WTC11 (cell line): Measurements from ENCODE around the gene KXD1. TPM values are rescaled to one million over a fixed set of nuclear protein-coding genes. Genes with fewer than 3 reads are reported as not detected.

Experiments used
- ATAC-seq: fragments of 200-7000 bp; cut with Tn5 transposase; 2 replicates; pipeline ENCODE4 v1.10.0; 2021; ENCODE audit warnings: mild to moderate bottlenecking, moderate library complexity
- CTCF ChIA-PET: fragments of 300-600 bp; sonication (Branson Sonifier 250); formaldehyde crosslinking; loops from one replicate; lab custom pipeline; 2021; ENCODE audit warnings: antibody characterized with exemption; lab: Charles Lee
- POLR2A ChIA-PET: fragments of 350-600 bp; sonication (Branson Sonifier 250); formaldehyde crosslinking; loops from one replicate; lab custom pipeline; 2021; ENCODE audit warnings: antibody characterized with exemption; lab: Charles Lee
- DNase-seq: peaks from one replicate; pipeline ENCODE4 v3.0.0; 2021; ENCODE audit warnings: low spot score
- H3K27ac Mint-ChIP-seq: 2 replicates; pipeline ENCODE4 v1.8.0; 2021; ENCODE audit warnings: mixed read lengths
- H3K27me3 Mint-ChIP-seq: 2 replicates; pipeline ENCODE4 v1.8.0; 2021; ENCODE audit warnings: low read depth, mild to moderate bottlenecking, moderate library complexity, mixed read lengths
- H3K36me3 Mint-ChIP-seq: 2 replicates; pipeline ENCODE4 v1.8.0; 2021; ENCODE audit warnings: mixed read lengths
- H3K4me1 Mint-ChIP-seq: 2 replicates; pipeline ENCODE4 v1.8.0; 2022; ENCODE audit warnings: mixed read lengths
- H3K4me3 Mint-ChIP-seq: 2 replicates; pipeline ENCODE4 v1.8.0; 2021; ENCODE audit warnings: mild to moderate bottlenecking, moderate library complexity, mixed read lengths
- H3K9me3 Mint-ChIP-seq: 2 replicates; pipeline ENCODE4 v1.8.0; 2021; ENCODE audit warnings: mixed read lengths
- ATF1 ChIP-seq: sonication (generic); formaldehyde crosslinking; IDR thresholded peaks from 2 replicates; pipeline ENCODE4 v1.8.1; 2023; ENCODE audit warnings: mild to moderate bottlenecking, moderate library complexity, missing genetic modification reagents
- CTCF ChIP-seq: fragments of 200-600 bp; IDR thresholded peaks from 2 replicates; pipeline ENCODE4 v1.8.0; 2022; ENCODE audit warnings: antibody characterized with exemption
- ETV6 ChIP-seq: sonication (generic); formaldehyde crosslinking; IDR thresholded peaks from 2 replicates; pipeline ENCODE4 v1.8.1; 2022; ENCODE audit warnings: mild to moderate bottlenecking, missing genetic modification reagents
- GABPB1 ChIP-seq: sonication (generic); formaldehyde crosslinking; IDR thresholded peaks from 2 replicates; pipeline ENCODE4 v1.8.1; 2023; ENCODE audit warnings: mild to moderate bottlenecking, missing genetic modification reagents
- HMGXB4 ChIP-seq: sonication (generic); formaldehyde crosslinking; IDR thresholded peaks from 2 replicates; pipeline ENCODE4 v1.8.1; 2023; ENCODE audit warnings: mild to moderate bottlenecking, moderate library complexity, missing genetic modification reagents
- IRF2 ChIP-seq: sonication (generic); formaldehyde crosslinking; IDR thresholded peaks from 2 replicates; pipeline ENCODE4 v1.8.0; 2022; ENCODE audit warnings: low read depth, missing genetic modification reagents, borderline replicate concordance
- MXD4 ChIP-seq: fragments of 250-450 bp; sonication (Bioruptor Pico); IDR thresholded peaks from 2 replicates; pipeline ENCODE4 v1.8.0; 2021; ENCODE audit warnings: mild to moderate bottlenecking, moderate library complexity, borderline replicate concordance
- NR2C2 ChIP-seq: sonication (generic); formaldehyde crosslinking; IDR thresholded peaks from 2 replicates; pipeline ENCODE4 v1.8.0; 2022; ENCODE audit warnings: mild to moderate bottlenecking, missing genetic modification reagents
- SP1 ChIP-seq: sonication (generic); formaldehyde crosslinking; conservative IDR thresholded peaks from 2 replicates; pipeline ENCODE4 v1.8.1; 2022; ENCODE audit warnings: missing genetic modification reagents
- TCF7 ChIP-seq: sonication (generic); formaldehyde crosslinking; IDR thresholded peaks from 2 replicates; pipeline ENCODE4 v1.8.0; 2022; ENCODE audit warnings: mild to moderate bottlenecking, low read depth, missing genetic modification reagents, moderate library complexity
- TP53 ChIP-seq: sonication (generic); formaldehyde crosslinking; IDR thresholded peaks from 2 replicates; pipeline ENCODE4 v1.8.1; 2023; ENCODE audit warnings: mild to moderate bottlenecking, missing genetic modification reagents
- ZBTB21 ChIP-seq: sonication (generic); formaldehyde crosslinking; IDR thresholded peaks from 2 replicates; pipeline ENCODE4 v1.8.1; 2023; ENCODE audit warnings: mild to moderate bottlenecking, missing genetic modification reagents, borderline replicate concordance
- ZNF423 ChIP-seq: fragments of 250-450 bp; sonication (Bioruptor Pico); IDR thresholded peaks from 2 replicates; pipeline ENCODE4 v2.1.2; 2022; ENCODE audit warnings: mild to moderate bottlenecking, moderate library complexity
- total RNA-seq: library from RNA; stranded (reverse); gene quantifications from 3 replicates; pipeline ENCODE4 v1.2.3, GENCODE V29; 2021
- TF ChIP-seq, protein P1 (sequence below): fragments of 250-450 bp; sonication (Bioruptor Pico); IDR thresholded peaks from 2 replicates; pipeline ENCODE4 v2.1.2; 2022; ENCODE audit warnings: mild to moderate bottlenecking, moderate library complexity
- TF ChIP-seq, protein P2 (sequence below): sonication (generic); formaldehyde crosslinking; IDR thresholded peaks from 2 replicates; pipeline ENCODE4 v1.8.1; 2023; ENCODE audit warnings: mild to moderate bottlenecking, missing genetic modification reagents, moderate library complexity
- TF ChIP-seq, protein P3 (sequence below): sonication (generic); formaldehyde crosslinking; IDR thresholded peaks from 2 replicates; pipeline ENCODE4 v1.8.1; 2022; ENCODE audit warnings: low read depth, missing genetic modification reagents, borderline replicate concordance
- TF ChIP-seq, protein P4 (sequence below): sonication (generic); formaldehyde crosslinking; IDR thresholded peaks from 2 replicates; pipeline ENCODE4 v1.8.1; 2023; ENCODE audit warnings: mild to moderate bottlenecking, missing genetic modification reagents, borderline replicate concordance

KXD1 gene
- total RNA-seq, 1 experiment from 2014 or later, result 136 TPM

DNA sequence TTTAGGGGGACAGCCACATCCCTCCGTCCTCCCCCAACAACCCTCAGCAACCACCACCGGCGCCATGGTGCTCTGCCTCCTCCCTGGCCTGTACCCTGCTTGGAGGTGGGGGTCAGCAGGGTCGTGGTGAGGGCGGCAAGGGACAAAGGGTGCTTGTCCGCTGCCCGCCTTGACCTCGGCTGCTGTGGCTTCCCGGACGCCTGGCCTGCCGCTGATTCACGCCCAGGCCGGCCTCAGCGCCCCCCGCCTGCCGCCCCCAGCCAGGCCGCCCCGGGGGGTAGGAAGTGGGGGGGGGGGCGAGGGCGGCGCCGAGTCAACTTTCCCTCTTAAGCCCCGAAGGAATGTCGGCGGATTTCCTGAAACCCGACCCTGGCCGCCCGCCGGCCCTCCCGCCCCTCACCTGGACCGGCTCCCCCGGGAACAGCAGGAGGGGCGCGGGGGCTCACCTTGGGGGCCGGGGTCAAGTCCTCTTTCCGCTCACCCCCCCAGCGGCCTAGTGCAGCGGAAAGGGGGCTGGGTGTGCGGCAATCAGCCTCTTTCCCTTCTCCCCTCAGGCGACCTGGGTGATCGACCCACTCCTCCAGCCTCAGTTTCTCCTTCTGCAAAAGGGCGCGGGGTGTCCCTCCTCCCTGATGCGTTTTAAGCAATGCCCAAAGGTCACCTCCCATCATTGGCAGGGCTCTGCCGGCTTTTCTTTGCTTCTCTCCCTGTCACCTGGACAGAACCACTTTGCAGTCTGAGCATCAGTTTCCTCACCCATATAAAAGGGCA is 53.1 kb downstream of the KXD1 start (continued):
- TF ChIP-seq, protein P1, sequence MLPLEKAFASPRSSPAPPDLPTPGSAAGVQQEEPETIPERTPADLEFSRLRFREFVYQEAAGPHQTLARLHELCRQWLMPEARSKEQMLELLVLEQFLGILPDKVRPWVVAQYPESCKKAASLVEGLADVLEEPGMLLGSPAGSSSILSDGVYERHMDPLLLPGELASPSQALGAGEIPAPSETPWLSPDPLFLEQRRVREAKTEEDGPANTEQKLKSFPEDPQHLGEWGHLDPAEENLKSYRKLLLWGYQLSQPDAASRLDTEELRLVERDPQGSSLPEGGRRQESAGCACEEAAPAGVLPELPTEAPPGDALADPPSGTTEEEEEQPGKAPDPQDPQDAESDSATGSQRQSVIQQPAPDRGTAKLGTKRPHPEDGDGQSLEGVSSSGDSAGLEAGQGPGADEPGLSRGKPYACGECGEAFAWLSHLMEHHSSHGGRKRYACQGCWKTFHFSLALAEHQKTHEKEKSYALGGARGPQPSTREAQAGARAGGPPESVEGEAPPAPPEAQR (CRISPR knock-in tag), result no peak
- peak; percentile 46; the same call in 1 of the 2 replicates for TF ChIP-seq TP53 (CRISPR knock-in tag)

DNA sequence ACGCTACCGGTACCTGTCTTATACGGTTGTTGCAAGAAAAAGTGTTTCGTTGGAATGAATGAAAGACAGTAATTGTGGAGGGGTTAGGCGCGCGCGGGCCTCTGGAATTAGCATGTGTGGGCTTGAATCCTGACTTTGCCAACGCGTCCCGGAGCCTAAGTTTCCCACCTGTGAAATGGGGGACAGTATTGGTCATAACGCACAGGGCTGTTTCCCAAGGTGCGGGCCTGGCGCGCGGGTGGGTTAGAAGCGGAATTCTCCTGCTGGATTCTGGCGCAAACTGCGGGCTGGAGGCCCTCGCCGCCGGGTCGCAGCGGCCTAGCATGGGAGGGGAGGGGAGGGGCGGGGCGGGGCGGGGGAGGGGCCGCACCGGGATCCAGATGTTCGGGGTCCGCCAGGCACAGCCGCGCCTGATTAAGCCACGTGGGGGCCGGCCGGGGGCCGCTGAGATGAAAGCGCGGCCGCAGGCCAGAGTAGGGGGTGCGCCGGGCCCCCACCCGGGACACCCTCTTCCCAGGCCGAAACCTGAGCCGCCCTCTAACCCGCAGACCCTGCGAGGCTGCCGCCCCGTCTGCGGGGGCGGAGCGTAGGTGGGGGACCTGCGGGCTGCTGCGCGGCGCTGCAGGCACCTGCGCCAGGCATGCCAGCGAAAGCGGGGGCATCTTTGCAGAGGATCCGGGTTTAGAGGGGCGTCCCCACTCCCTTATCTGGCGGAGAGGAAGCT is 53.8 kb downstream of the KXD1 start:
- ChIA-PET CTCF (interaction anchor here (1.0 to 3.4 kb wide), 4 partner anchors 22 to 236 kb away, joined by 4 to 12 read pairs (median 7); no protein-coding TSS in a partner anchor), POLR2A (no interaction called here)
- TF ChIP-seq HMGXB4 (CRISPR knock-in tag) (peak; percentile 7; the same call in 1 of the 2 replicates), MXD4 (CRISPR knock-in tag) (no peak), ZBTB21 (CRISPR knock-in tag) (0 out of 2 replicates have a peak, but pooled peaks have one; percentile 19), CTCF (no peak), ATF1 (CRISPR knock-in tag) (no peak), GABPB1 (no peak), ZNF423 (no peak)
- TF ChIP-seq, protein P2, sequence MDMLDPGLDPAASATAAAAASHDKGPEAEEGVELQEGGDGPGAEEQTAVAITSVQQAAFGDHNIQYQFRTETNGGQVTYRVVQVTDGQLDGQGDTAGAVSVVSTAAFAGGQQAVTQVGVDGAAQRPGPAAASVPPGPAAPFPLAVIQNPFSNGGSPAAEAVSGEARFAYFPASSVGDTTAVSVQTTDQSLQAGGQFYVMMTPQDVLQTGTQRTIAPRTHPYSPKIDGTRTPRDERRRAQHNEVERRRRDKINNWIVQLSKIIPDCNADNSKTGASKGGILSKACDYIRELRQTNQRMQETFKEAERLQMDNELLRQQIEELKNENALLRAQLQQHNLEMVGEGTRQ (CRISPR knock-in tag), result peak; percentile 40
- TF ChIP-seq, protein P3, sequence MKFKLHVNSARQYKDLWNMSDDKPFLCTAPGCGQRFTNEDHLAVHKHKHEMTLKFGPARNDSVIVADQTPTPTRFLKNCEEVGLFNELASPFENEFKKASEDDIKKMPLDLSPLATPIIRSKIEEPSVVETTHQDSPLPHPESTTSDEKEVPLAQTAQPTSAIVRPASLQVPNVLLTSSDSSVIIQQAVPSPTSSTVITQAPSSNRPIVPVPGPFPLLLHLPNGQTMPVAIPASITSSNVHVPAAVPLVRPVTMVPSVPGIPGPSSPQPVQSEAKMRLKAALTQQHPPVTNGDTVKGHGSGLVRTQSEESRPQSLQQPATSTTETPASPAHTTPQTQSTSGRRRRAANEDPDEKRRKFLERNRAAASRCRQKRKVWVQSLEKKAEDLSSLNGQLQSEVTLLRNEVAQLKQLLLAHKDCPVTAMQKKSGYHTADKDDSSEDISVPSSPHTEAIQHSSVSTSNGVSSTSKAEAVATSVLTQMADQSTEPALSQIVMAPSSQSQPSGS (CRISPR knock-in tag), result no peak
- H3K27me3 Mint-ChIP-seq, result peaks cover 87% of the 10 kb centered on the region
- peak overlapping the region; percentile 80 for H3K4me3 Mint-ChIP-seq
- H3K4me1 Mint-ChIP-seq, result peaks cover 40% of the 10 kb centered on the region
- no peaks in the 10 kb centered on the region for H3K9me3 Mint-ChIP-seq
- H3K27ac Mint-ChIP-seq, result peak overlapping the region; percentile 86
- ATAC-seq, result peak; percentile 36
- H3K36me3 Mint-ChIP-seq, result no peaks in the 10 kb centered on the region
- peak; percentile 67 for DNase-seq

DNA sequence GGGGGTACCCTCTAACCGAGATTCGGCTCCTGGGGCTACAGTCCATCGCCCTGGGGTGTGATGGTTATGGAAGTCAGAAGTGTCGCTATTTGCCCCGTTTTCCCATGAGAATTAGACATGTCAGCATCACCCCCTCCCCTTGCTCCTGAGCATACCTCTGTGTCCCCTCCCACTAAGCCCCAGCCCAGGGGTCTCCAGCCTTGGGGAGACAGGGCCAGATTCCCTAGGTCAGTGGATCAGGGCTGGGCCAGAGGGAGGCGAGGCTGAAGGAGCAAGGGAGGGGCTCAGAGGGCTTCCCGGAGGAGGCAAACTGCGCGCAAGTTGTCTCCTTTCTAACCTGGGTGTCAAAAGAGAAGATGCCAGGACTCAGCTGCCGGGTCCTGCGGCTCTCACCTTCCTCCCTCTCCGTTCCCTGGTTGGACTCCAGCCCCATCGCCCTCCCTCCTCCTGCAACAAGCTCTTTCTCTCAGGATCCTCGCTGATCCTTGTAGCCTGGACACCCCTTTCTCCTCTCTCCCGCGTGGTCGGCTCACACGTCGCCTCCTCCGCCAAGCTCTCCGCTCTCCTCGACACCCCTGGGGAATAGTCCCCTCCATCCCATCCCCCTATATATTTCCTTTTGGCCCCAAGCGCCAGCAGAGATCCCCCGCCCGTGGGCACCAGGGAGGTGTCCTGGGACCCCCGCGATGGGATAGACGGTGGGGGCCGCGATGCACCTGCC is 54.5 kb downstream of the KXD1 start:
- H3K27ac Mint-ChIP-seq, result no peak overlapping the region
- peak; percentile 7 for ATAC-seq
- H3K4me1 Mint-ChIP-seq, result peaks cover 40% of the 10 kb centered on the region
- H3K36me3 Mint-ChIP-seq, result no peaks in the 10 kb centered on the region; the same call in 1 of the 2 replicates
- peaks cover 82% of the 10 kb centered on the region for H3K27me3 Mint-ChIP-seq
- DNase-seq, result no peak
- CTCF ChIA-PET, result interaction anchor here (0.7 to 3.4 kb wide), 11 partner anchors 12 to 235 kb away, joined by 3 to 14 read pairs (median 4); no protein-coding TSS in a partner anchor
- H3K9me3 Mint-ChIP-seq, result peaks cover under 1% of the 10 kb centered on the region; the same call in 1 of the 2 replicates
- peak overlapping the region; percentile 80 for H3K4me3 Mint-ChIP-seq
- POLR2A ChIA-PET, result interaction anchor here (0.7 to 2.4 kb wide), 3 partner anchors 9 to 23 kb away, joined by 4 to 8 read pairs (median 7); no protein-coding TSS in a partner anchor
- TF ChIP-seq SP1 (CRISPR knock-in tag) (no peak; the same call in 1 of the 2 replicates), TCF7 (CRISPR knock-in tag) (no peak), ETV6 (CRISPR knock-in tag) (no peak), NR2C2 (no peak), IRF2 (CRISPR knock-in tag) (no peak)
- TF ChIP-seq, protein P4, sequence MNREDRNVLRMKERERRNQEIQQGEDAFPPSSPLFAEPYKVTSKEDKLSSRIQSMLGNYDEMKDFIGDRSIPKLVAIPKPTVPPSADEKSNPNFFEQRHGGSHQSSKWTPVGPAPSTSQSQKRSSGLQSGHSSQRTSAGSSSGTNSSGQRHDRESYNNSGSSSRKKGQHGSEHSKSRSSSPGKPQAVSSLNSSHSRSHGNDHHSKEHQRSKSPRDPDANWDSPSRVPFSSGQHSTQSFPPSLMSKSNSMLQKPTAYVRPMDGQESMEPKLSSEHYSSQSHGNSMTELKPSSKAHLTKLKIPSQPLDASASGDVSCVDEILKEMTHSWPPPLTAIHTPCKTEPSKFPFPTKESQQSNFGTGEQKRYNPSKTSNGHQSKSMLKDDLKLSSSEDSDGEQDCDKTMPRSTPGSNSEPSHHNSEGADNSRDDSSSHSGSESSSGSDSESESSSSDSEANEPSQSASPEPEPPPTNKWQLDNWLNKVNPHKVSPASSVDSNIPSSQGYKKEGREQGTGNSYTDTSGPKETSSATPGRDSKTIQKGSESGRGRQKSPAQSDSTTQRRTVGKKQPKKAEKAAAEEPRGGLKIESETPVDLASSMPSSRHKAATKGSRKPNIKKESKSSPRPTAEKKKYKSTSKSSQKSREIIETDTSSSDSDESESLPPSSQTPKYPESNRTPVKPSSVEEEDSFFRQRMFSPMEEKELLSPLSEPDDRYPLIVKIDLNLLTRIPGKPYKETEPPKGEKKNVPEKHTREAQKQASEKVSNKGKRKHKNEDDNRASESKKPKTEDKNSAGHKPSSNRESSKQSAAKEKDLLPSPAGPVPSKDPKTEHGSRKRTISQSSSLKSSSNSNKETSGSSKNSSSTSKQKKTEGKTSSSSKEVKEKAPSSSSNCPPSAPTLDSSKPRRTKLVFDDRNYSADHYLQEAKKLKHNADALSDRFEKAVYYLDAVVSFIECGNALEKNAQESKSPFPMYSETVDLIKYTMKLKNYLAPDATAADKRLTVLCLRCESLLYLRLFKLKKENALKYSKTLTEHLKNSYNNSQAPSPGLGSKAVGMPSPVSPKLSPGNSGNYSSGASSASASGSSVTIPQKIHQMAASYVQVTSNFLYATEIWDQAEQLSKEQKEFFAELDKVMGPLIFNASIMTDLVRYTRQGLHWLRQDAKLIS (CRISPR knock-in tag), result no peak
